RPMI7951 (cell line): ENCODE data around the gene EEPD1. TPM values are rescaled to one million over a fixed set of nuclear protein-coding genes. Genes with fewer than 3 reads are reported as not detected.
"Not testable (repeated sequence)": the region's sequence is repeated elsewhere in the genome, so short reads cannot be mapped to it uniquely, and the experiment has no call there.

Source experiments
- DNase-seq: peaks from one replicate; pipeline ENCODE4 v3.0.0-alpha.2; 2012; ENCODE audit warnings: low read depth
- total RNA-seq: library from RNA; depleted of rRNA; stranded (reverse); fragments of >200 nt; shearing (Covaris generic); gene quantifications from 2 replicates; pipeline ENCODE4 v1.2.3, GENCODE V29; 2014; rRNA removed

Gene EEPD1
- 2.5 and 5.2 TPM in 2 replicates for total RNA-seq

- DNase-seq = peak; percentile 99
These were observed at the start of gene EEPD1 for GRCh38 chr7:36152756-36153570. EEPD1 (plus strand) TSS chr7:36153254; CDS start chr7:36154325, 1,071 bp downstream.

GRCh38 chr7:36103837-36104561 is 49.1 kb upstream of the EEPD1 start:
- DNase-seq = no peak

GRCh38 chr7:36106972-36107908 is 45.8 kb upstream of the EEPD1 start:
- DNase-seq = not testable (repeated sequence)

DNA sequence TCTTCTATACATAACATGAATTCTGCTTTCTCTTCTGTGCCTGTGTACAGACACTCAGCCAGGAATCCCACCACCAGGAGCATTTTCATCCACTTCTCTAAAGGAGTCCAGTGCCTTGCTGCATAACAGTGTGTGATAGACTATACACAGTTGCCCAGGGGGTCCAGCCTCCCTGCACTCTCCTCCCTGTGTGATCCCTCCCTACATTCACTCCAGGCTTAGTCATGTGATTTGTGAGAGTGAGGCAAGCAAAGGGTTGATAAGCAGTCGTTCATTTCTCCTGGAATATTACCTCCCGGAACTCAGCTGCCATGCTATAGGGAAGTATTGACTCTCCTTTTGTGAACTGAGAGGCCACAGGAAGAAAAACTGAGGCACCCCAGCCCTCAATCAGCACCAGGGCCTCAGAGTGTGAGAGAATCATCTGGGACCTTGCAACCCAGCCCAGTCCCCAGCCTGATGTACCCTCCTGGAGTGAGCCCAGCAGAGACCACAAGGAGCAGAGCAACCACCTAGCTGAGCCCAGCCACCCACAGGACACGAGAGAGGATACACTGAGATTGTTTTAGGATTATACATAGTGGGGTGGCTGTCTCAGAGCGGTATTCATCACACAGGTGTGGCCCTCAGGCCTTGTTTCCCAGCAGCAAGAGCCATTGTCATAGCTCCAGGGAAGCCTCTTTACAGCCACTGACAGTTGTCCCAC is 45.0 kb upstream of the EEPD1 start:
- DNase-seq = no peak

GRCh38 chr7:36109013-36109627 is 43.9 kb upstream of the EEPD1 start:
- no peak for DNase-seq

DNA sequence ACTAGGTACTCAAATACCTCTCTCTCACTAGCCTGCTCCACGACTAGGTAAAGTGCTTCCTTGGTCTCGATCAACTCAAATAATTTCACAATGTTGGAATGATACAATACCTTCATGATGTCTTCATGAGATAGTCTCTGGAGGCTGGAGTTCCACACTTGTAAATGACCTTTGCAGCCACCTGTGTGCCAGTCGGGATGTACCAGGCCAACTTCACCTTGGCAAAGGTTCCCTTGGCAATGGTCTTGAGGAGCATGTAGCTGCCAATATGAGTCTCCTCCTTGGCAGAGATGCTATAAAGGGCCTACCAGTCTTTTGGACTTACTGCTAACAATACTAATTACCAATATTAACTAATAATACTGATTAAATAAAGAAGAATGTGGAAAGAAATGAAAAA is 42.5 kb upstream of the EEPD1 start:
- no peak for DNase-seq

- no peak for DNase-seq
These were observed 40.1 kb upstream of the EEPD1 start for GRCh38 chr7:36112969-36113368.

DNA sequence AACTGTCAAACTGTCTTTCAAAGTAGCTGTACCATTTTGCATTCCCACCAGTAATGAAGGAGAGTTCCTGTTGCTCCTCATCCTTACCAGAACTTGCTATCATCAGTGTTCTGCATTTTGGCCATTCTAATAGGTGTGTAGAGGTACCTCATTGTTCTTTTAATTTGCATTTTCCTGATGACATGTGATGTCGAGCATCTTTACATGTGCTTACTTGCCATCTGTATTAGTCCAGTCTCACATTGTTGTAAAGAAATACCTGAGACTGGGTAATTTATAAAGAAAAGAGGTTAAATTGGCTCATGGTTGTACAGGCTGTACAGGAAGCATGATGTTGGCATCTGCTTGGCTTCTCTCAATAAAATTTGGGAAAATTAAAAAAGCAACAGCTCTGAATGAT is 38.7 kb upstream of the EEPD1 start:
- DNase-seq = no peak

DNA sequence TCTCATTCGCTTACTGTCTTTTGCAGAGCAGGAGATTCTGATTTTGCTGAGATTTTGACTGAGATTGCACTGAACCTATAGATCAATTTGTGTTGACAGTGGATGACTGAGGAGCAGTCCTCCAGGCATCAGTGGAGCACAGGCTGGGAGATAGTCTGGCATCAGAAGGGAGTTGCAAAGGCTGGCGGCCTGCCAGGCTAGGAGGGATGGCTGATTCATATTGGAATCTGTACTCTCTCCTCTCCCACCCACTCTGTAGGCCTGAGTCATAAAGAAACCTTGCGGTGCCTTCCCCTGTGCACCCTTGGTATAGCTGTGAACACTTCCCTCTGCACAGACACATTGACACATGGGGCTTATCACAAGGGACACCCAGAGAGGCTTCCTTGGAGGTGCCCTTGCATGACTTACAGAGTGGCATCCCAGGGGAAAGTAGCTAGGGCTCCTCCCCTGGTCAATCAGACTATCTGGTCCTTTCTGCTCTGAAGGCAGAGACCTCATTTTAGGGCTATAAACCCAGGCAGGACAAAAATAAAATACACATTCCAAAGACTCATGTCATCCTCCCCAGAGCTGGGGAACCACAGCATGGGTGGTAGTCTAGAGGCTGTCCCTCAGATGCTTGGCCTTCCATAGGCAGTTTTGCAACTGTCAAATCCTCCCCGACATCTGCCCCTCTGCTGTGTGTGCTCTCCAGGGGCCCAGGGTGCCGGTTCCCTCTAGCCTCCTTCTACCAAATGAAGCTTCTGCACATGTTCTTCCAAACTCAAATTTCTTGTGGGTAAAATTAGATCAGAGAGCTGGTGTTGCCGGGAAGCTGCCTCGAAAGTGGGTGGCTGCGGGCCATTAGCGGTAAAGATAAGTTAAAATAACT is 37.4 kb upstream of the EEPD1 start:
- DNase-seq = peak; percentile 99

DNA sequence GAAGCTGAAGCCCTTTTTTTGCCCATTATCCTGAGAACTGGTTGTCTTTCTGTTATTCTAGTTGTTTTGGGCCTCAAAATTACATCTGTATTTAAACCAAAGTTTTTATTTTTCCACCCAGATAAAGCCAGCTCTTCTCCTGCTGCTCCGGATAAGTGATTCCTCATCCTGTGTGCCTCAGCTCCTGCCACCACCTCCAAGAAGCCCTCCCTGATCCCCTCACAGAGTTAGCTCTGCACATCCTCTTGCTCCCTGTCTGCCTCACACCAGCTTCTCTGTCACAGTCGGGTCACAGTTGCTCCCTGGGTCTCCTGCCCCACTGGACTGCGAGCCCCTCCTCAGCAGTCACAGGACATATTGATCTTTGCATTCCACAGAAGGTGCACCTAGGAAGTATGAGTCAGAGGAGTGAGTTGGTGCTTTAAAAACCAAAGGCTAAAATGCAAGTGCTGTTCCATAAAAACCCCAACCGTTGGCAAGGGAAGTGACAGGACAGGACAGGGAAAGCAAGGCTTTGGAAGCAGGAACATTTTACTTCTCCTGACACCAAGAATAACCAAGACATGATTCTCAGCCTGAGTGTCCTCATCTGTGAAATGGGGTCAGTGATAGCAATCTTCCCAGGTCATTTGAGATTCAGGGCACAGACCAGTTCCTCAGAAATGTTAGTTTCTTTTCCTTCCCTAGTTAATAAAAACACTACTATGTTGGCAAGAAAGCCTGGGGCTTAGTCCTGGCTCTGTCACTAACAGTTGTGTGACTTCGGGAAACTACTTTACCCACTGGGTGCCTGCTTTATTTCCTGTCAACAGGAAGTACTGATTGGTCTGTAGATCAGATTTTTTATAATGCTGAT is 36.5 kb upstream of the EEPD1 start:
- peak; percentile 46 for DNase-seq

DNA sequence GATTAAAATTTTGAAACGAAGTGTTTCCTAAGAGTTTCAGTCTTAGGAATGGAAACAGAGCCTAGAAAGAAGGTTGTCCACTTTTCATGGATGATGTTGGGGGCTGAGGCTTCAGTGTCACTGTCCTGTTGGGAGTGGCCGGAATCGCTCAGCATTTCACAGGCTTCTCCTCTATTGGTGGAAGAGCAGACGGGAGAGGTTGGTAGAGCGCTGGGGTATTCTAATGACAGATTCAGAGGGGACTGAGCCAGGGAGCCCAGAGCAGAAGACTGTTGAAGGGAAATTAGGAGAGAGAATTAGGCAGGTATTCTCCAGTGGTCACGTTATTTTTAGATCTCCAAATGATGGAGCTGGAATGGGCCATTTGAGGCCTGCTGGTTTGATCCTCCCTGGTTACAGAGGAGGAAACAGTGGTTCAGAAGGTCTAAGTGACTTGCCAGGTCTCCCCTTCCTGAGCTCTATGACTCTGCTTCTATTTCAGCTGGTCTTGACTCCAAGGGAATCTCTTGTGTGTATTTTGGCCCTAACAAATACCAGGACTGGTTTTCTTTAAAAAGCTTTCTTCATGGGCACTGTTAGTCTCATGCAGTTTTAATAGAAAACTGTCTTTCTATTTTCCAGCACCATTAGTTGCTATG is 35.7 kb upstream of the EEPD1 start:
- DNase-seq = no peak

DNA sequence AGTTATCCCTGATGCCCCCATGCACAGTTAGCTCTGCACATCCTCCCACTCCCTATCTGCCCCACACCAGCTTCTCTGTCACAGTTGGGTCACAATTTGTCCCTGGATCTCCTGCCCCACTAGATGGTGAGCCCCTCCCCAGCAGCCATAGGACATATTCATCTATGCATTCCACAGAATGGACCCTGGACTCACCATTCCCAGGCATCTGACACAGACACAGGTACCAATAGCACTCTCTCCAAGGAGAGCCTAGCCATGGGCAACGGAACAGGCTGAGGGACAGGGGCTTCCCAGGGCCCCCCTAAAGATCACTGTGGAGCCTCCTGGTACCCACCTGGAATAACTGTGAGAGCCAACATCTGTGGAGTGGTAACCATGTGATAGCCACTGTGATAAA is 34.7 kb upstream of the EEPD1 start:
- DNase-seq = no peak

- peak; percentile 92 for DNase-seq
These were observed 33.9 kb upstream of the EEPD1 start for GRCh38 chr7:36119005-36119706.

GRCh38 chr7:36119983-36120646 is 32.9 kb upstream of the EEPD1 start:
- not testable (repeated sequence) for DNase-seq

- DNase-seq = not testable (repeated sequence)
These were observed 27.4 kb upstream of the EEPD1 start for GRCh38 chr7:36125630-36126029.

DNA sequence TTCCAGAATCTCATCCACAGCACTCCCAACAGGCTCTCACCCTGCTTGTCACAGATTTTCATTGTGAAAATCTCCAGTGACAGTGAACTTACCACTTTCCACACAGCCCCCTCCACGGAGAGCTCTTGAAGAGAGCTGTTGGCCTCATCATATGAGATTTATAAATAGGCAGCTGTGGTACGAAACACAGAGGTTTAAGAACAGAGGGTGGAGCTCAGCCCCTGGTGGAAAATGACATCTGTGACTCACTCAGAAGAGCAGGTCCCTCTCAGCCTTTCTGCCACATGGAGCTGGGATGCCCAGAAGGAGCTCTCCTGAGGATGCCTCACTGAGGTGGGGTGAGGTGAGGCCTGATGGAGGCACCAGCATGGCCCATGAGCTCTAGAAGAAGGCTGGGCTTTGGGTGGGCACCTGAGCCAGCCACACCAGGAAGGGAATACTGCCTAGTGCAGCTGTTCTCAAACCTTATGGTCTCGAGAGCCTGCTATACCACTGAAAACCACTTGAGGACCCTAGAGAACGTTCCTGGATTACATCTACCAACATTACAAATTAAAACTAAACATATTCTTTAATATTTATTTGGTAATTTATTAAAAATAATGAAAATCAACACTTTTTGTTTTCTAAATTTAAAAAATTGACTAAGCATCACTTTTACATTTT is 25.8 kb upstream of the EEPD1 start:
- DNase-seq = peak; percentile 43
